Endothelial cell (in vitro differentiated cells): Measurements from ENCODE around the gene RPS6KB1. TPM values are rescaled to one million over a fixed set of nuclear protein-coding genes. Genes with fewer than 3 reads are reported as not detected.
"Not testable (repeated sequence)": the region's sequence is repeated elsewhere in the genome, so short reads cannot be mapped to it uniquely, and the experiment has no call there.

Source experiments
- DNase-seq: peaks from one replicate; pipeline ENCODE4 v3.0.0; 2021; ENCODE audit warnings: low spot score
- H3K27ac Mint-ChIP-seq: one replicate; pipeline ENCODE4 v1.8.0; 2021; ENCODE audit warnings: mixed read lengths, inconsistent platforms; ENCODE audit not compliant: unreplicated experiment
- H3K27me3 Mint-ChIP-seq: one replicate; pipeline ENCODE4 v1.8.0; 2021; ENCODE audit warnings: mild to moderate bottlenecking, moderate library complexity, mixed read lengths, inconsistent platforms; ENCODE audit not compliant: unreplicated experiment
- H3K36me3 Mint-ChIP-seq: one replicate; pipeline ENCODE4 v1.8.0; 2021; ENCODE audit warnings: mild to moderate bottlenecking, low read depth, mixed read lengths, inconsistent platforms; ENCODE audit not compliant: unreplicated experiment
- H3K4me1 Mint-ChIP-seq: one replicate; pipeline ENCODE4 v1.8.0; 2021; ENCODE audit warnings: mild to moderate bottlenecking, mixed read lengths, inconsistent platforms; ENCODE audit not compliant: unreplicated experiment
- H3K4me3 Mint-ChIP-seq: one replicate; pipeline ENCODE4 v1.8.0; 2021; ENCODE audit warnings: mild to moderate bottlenecking, mixed read lengths, inconsistent platforms; ENCODE audit not compliant: unreplicated experiment
- H3K9me3 Mint-ChIP-seq: one replicate; pipeline ENCODE4 v1.8.0; 2021; ENCODE audit warnings: mixed read lengths, inconsistent platforms; ENCODE audit not compliant: unreplicated experiment
- total RNA-seq: library from RNA; stranded (reverse); fragmentation: NEBNext Ultra II Directional; extraction: Animal tissue kit (Norgen Biotek cat#: 25700); gene quantifications from one replicate; pipeline ENCODE4 v1.2.1, GENCODE V29; 2021; ENCODE audit not compliant: unreplicated experiment
- TF ChIP-seq, protein P1 (sequence below): fragments of 200-600 bp; sonication (generic); IDR thresholded peaks from one replicate; pipeline ENCODE4 v1.5.0; 2021; ENCODE audit warnings: antibody characterized with exemption; ENCODE audit not compliant: unreplicated experiment

Gene RPS6KB1
- total RNA-seq, 1 donor from 2014 or later: 30.4 TPM

DNA sequence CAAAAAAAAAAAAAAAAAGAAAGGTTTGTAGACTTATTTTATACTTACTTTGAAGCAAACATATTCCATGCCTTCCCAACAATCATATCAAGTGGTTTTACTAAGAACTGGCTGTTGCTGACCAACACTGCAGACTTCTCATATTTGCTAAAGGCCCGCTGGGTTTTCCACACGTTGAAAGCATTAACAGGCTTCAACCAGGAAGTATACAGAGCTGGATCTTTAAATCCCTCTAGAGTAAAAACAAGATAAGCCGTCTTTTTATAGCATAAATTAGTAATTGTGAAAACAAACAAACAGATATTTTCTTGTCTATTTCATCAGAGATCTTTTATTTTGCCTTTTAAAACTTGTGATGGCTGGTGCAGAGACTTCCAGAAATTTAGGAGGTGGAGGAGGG lies 29.3 kb upstream of the RPS6KB1 start:
- TF ChIP-seq, protein P1, sequence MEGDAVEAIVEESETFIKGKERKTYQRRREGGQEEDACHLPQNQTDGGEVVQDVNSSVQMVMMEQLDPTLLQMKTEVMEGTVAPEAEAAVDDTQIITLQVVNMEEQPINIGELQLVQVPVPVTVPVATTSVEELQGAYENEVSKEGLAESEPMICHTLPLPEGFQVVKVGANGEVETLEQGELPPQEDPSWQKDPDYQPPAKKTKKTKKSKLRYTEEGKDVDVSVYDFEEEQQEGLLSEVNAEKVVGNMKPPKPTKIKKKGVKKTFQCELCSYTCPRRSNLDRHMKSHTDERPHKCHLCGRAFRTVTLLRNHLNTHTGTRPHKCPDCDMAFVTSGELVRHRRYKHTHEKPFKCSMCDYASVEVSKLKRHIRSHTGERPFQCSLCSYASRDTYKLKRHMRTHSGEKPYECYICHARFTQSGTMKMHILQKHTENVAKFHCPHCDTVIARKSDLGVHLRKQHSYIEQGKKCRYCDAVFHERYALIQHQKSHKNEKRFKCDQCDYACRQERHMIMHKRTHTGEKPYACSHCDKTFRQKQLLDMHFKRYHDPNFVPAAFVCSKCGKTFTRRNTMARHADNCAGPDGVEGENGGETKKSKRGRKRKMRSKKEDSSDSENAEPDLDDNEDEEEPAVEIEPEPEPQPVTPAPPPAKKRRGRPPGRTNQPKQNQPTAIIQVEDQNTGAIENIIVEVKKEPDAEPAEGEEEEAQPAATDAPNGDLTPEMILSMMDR: no peak
- Mint-ChIP-seq H3K4me1 (no peaks in the 10 kb centered on the region), H3K36me3 (peaks cover 3% of the 10 kb centered on the region), H3K9me3 (no peaks in the 10 kb centered on the region), H3K27me3 (no peaks in the 10 kb centered on the region), H3K4me3 (no peak overlapping the region), H3K27ac (no peak overlapping the region)
- no peak for DNase-seq

DNA sequence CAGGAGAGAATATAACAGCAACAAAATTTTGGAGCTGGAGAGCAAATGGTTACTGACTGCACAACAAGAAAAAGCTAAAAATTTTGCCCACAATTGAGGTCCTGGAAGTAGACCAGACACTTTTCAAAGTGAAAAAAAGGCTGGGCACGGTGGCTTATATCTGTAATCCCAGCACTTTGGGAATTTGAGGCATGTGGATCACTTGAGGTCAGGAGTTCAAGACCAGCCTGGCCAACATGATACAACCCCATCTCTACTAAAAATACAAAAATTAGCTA lies 23.0 kb upstream of the RPS6KB1 start:
- Mint-ChIP-seq H3K9me3 (no peaks in the 10 kb centered on the region), H3K27ac (no peak overlapping the region)

DNA sequence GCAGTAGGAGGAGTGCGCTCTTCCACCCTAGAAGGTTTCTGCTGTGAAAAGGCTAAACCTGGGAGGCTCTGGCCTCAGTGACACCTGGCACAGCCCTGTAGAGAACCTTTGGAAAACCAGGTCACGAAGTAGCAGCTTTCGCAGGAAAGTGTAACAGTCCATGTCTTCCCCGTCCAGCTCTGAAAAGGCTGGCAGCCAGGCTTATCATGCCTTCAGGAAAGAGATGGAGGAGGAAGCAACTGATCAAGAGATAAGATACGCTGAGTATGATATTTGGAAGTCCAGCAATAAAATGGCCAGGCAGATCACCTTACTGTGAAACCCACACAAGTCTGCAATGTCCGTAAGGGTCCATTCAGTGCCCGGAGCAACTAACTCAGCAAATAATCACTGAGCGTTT lies 22.4 kb upstream of the RPS6KB1 start:
- Mint-ChIP-seq H3K9me3 (no peaks in the 10 kb centered on the region), H3K4me1 (peaks cover 6% of the 10 kb centered on the region), H3K27me3 (peaks cover 1% of the 10 kb centered on the region), H3K4me3 (no peak overlapping the region), H3K27ac (no peak overlapping the region), H3K36me3 (peaks cover 5% of the 10 kb centered on the region)
- DNase-seq: no peak
- TF ChIP-seq, protein P1: no peak

More for the DNA sequence above, 23.0 kb upstream of the RPS6KB1 start:
- no peak for DNase-seq
- Mint-ChIP-seq H3K27me3 (peaks cover 1% of the 10 kb centered on the region), H3K4me3 (no peak overlapping the region), H3K36me3 (peaks cover 5% of the 10 kb centered on the region), H3K4me1 (peaks cover 6% of the 10 kb centered on the region)
- TF ChIP-seq, protein P1: no peak

DNA sequence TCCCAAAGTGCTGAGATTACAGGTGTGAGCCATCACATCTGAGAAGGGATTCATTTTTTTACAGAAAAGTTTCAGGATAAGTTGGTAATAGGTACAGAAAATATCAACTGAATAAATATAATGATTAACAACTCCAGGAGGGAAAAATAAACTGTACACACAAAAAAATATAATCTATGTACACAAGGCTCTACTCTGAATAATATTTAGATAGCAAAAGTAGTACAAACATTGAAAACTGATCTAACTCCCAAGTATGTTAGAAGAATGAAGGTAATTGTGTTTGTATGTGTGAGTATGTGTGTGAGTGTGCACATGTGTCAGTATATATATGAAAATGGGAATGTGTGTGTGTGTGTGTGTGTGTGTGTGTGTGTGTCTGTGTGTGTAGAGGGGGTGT lies 20.6 kb upstream of the RPS6KB1 start:
- Mint-ChIP-seq H3K27ac (no peak overlapping the region), H3K4me3 (no peak overlapping the region), H3K36me3 (peaks cover 8% of the 10 kb centered on the region), H3K4me1 (peaks cover 6% of the 10 kb centered on the region), H3K9me3 (no peaks in the 10 kb centered on the region), H3K27me3 (peaks cover 1% of the 10 kb centered on the region)
- DNase-seq: no peak
- TF ChIP-seq, protein P1: no peak

DNA sequence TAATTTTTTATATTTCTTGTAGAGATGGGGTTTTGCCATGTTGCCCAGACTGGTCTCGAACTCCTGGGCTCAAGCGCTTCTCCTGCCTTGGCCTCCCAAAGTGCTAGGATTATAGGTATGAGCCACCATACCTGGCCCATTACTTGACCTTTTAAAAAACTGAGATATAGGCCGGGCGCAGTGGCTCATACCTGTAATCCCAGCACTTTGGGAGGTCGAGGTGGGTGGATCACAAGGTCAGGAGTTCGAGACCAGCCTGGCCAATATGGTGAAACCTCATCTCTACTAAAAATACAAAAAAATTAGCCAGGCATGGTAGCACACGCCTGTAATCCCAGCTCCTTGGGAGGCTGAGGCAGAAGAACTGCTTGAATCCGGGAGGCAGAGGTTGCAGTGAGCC lies 19.5 kb upstream of the RPS6KB1 start:
- H3K36me3 Mint-ChIP-seq: peaks cover 14% of the 10 kb centered on the region
- not testable (repeated sequence) for H3K27me3 Mint-ChIP-seq, H3K9me3 Mint-ChIP-seq, H3K4me3 Mint-ChIP-seq, H3K4me1 Mint-ChIP-seq, DNase-seq, H3K27ac Mint-ChIP-seq

DNA sequence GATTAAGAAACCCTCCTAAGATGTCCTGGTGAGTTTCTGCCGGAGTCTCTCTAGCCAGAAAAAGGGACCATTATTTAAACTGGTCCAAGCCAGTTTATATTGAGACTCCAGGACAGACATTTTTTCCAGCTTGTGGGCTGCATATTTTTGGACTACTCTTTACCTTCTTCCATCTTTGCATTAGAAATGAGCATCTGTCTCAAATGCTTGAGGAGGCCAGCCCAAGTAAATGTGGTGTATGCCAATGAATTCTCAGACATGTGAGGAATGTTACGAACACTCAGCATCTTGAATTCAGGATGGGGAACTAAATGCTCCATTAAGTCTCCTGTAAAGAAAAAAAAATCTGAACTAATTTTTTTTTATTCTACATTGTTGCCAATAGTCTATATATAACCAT lies 18.5 kb upstream of the RPS6KB1 start:
- DNase-seq: no peak
- H3K27ac Mint-ChIP-seq: no peak overlapping the region
- peaks cover 14% of the 10 kb centered on the region for H3K36me3 Mint-ChIP-seq
- no peak overlapping the region for H3K4me3 Mint-ChIP-seq
- H3K4me1 Mint-ChIP-seq: peaks cover 6% of the 10 kb centered on the region
- peaks cover under 1% of the 10 kb centered on the region for H3K27me3 Mint-ChIP-seq
- H3K9me3 Mint-ChIP-seq: no peaks in the 10 kb centered on the region
- TF ChIP-seq, protein P1: no peak
